Left colon (tissue), 2 donors: ENCODE measurements around the gene CEBPZ. TPM values are rescaled to one million over a fixed set of nuclear protein-coding genes. Genes with fewer than 3 reads are reported as not detected.
A peak's percentile ranks its signal among the peaks of the same experiment; 100 is the strongest.
"Not testable (repeated sequence)": the region's sequence is repeated elsewhere in the genome, so short reads cannot be mapped to it uniquely, and the experiment has no call there.

Experiments
- ATAC-seq: fragments of 200-7000 bp; cut with Tn5 transposase; one replicate; pipeline ENCODE4 v1.9.1; 2020; ENCODE audit warnings: mild to moderate bottlenecking, moderate library complexity
- DNase-seq, 2 donors: peaks; one replicate each; pipeline ENCODE4 v3.0.0-alpha.2; 2020
- intact Hi-C, 2 donors: fragments of 100-400 bp; cut with DNase I in 1 of 2; cut with micrococcal nuclease in 1 of 2; formaldehyde crosslinking; loops; one replicate each; pipeline versions ENCODE4 v1.11.2 to v1.14.0; 2022; cut with DNase I, micrococcal nuclease
- total RNA-seq, 2 donors: library from RNA; stranded (reverse); fragmentation: NEBNext Ultra II Directional; extraction: Animal tissue kit (Norgen Biotek cat#: 25700); gene quantifications; one replicate each; pipeline ENCODE4 v1.2.1, GENCODE V29; 2021
- donor health status: DM: no; HTN: no; CAD: no.
- donor health status: DM: yes; HTN: yes; CAD: no.

The CEBPZ gene
- total RNA-seq, 2 donors from 2014 or later = 36.9 to 40.0 TPM

DNA sequence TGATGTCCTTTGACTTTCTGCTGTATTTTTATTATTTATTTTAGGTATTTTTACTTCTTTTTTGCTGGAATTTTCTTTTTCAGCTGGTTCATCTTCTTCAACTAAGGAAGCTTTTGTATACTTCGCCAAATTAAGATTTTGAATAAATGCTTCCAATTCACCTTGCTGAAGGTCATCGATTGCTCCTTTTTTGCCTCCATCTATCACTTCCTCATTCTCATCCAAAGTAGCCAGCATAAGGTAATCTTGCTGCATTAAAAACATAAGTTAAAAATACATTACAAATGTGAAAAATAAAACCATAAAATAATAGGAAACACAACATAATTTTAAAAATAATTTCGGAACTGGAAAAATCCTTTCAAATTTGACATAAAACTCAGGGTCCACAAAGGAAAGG, 2.6 kb downstream of the CEBPZ start:
- intact Hi-C loops = no loop called here
- no peak for DNase-seq
- no peak for ATAC-seq

GRCh38 chr2:37226863-37227262, 4.5 kb downstream of the CEBPZ start:
- no peak for ATAC-seq
- intact Hi-C loops = no loop called here
- DNase-seq = no peak

- ATAC-seq, DNase-seq, intact Hi-C loops: not testable (repeated sequence)
These were observed 6.3 kb downstream of the CEBPZ start for GRCh38 chr2:37225129-37225528.

DNA sequence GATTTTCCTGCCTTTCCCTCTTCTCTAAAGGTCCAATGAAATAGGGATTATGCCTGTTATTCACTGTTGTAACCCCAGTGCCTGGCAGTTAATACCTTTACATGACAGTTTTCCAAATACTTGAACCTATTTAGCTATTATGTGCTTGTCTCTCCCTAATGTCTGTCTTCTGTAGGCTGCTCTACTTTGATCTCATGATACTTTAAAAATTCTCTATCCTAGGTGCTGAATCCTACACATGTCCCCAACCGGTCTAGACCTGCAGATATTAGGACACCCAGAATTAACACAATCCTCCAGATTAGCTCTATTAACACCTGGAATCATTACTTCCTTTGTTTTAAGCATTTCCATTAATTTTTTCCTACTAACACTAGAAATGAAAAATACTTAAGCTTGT, 7.3 kb downstream of the CEBPZ start:
- intact Hi-C loops = no loop called here
- DNase-seq (no peak), ATAC-seq (no peak)

DNA sequence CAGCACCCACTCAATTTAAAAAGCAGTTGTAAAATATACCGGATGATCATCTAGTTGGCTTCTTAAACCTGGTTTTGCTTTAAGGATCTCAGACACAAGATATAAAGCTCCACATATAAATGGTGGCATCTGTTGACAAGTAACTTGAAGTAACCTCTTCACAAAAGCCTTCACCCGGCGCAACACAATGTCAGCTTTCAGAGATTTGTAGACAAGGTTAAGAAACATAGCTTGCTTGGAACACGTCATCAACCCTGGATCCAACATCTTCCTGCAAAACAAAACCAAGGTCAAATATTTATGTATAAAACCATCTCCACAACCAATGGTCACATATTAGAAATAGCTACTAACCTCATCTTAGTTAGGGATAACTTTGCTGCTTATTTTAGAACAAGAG, 8.3 kb downstream of the CEBPZ start:
- intact Hi-C loops = no loop called here
- no peak for ATAC-seq
- no peak for DNase-seq

DNA sequence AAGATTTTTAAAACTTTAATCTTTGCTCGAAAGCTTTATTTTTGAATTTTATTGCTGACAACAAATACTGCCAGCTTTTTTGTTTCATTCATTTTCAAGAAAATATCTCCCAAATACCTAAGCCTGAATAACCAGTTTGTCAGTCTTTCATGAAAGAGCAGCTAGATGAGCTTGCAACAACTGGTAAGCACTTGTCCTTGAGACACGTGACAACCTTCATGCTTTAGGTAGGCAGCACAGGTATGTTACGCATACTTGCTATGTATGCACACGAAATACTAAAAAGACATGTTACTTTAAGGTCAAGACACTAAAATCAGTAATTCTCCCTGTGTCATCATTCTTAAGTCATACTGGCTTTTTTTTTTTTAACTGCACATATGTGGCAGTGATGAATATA, 12.3 kb downstream of the CEBPZ start:
- ATAC-seq (no peak), DNase-seq (no peak)

DNA sequence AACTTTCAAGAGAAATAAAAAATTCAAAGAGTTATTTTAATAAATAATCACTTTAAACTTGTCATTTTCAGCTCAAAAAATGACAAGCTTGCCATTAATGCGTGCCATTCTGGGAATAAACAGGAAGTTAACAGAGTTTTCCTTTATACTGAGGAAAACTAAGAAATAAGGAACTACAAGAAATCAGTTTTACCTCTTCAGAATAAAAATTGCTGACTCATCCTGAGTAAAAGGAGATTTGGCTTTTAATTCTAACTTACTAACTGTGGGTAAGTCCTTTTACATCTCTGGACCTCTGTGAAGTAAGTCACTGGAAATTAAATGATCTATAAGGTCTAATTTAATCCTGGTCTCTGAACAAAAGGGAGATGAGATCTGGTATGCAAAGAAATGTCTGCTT, 16.1 kb downstream of the CEBPZ start:
- DNase-seq = no peak
- ATAC-seq = no peak
- intact Hi-C loops = no loop called here

More for the DNA sequence above, 12.3 kb downstream of the CEBPZ start:
- intact Hi-C loops = no loop called here

- intact Hi-C loops = no loop called here
- DNase-seq (no peak), ATAC-seq (no peak)
These were observed 19.5 kb downstream of the CEBPZ start for GRCh38 chr2:37211939-37212338.

GRCh38 chr2:37211212-37211611, 20.2 kb downstream of the CEBPZ start:
- DNase-seq (no peak), ATAC-seq (no peak)
- intact Hi-C loops = no loop called here

GRCh38 chr2:37206760-37207159, 24.6 kb downstream of the CEBPZ start:
- intact Hi-C loops, ATAC-seq, DNase-seq: not testable (repeated sequence)

- DNase-seq (no peak), ATAC-seq (no peak)
- intact Hi-C loops = no loop called here
These were observed 25.6 kb downstream of the CEBPZ start for GRCh38 chr2:37205689-37206341.

- intact Hi-C loops, ATAC-seq, DNase-seq: not testable (repeated sequence)
These were observed 26.2 kb downstream of the CEBPZ start for GRCh38 chr2:37205071-37205661.

GRCh38 chr2:37203708-37204107, 27.7 kb downstream of the CEBPZ start:
- intact Hi-C loops = no loop called here
- ATAC-seq (no peak), DNase-seq (no peak)

GRCh38 chr2:37201766-37202165, 29.6 kb downstream of the CEBPZ start:
- DNase-seq = no peak
- ATAC-seq = no peak
- intact Hi-C loops = no loop called here

DNA sequence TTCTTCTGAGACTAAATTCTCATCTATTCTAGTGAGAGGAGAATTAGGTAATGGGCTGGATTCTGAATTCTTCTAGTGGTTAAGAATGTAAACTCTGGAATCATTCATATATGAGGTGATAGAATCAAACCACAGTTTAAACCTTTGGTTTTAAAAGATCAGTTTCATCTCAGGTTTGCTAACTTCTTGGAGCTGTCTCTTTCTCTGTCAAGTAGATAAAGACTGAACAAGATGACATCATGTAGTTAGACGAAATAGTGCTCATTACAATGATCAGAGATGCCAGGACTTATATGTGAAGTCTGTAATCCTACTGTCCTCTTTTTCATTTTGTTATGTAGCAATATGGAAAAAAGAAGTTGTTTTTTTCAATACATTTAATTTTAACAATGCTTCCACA, 30.2 kb downstream of the CEBPZ start:
- intact Hi-C loops = no loop called here
- ATAC-seq = no peak
- no peak for DNase-seq

DNA sequence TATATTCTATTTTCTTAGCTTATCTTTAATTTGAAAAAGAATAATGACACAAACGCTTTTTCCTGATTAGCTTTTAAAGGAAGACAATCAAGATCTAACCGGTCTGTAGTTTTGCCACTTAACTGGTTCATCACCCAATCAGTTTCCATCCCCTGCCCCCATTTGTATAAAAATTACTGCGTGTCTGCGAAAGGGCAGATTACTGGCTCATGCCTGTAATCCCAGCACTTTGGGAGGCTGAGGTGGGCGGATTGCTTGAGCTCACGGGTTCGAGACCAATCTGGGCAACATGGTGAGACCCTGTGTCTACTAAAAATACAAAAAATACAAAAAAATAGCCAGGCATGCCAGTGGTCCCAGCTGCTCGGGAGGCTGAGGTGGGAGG, 32.7 kb downstream of the CEBPZ start:
- ATAC-seq (no peak), DNase-seq (no peak)
- intact Hi-C loops = no loop called here

DNA sequence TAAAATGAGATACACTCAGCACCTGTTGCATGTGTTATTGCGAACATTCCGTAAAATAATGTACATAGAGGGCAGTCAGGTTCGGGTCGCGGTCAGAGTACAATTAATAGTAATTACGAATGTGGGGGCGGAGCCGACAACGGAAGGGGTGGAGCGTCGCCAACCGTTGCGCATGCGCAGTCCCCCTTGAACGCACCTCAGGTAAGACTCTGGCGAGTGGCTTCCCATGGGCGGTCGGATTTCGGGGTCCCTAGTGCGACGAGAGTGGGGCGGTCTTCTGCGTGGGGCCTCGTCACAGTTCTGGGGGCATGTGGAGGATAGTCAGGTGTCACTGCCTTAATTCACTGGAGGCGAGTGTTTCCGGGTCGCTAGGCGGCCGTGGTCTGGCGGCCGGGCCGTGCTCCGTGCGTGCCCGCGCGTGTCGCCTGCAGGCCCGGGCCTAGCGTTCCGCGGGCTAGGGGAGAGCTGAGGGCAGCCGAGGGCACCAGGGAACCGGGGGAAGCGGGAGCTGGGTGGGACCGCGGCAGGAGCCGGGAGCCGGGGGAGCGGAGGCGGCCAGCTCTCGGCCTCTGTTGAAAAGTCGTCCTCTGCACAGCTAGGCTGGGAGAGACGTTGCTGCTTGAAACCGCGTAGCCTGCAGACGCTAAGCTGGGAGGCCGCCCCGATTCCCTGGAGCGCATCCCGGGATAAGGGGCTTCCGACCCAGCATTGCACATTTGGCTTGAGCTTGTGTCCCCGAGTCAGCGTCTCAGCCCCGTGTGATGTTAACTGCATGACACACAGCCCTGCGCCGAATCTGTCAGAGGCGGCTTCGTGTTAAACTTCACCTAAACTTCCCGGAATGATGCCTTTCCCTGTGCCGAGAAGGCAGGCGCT, 34.8 kb downstream of the CEBPZ start, which contains the start of gene CEBPZOS:
CEBPZOS (plus strand) TSS at position 177 of the 876 bp plus-strand sequence. CDS start 3,209 bp downstream, outside the sequence.
- DNase-seq = peak; percentile 81 to 90
- ATAC-seq = peak; percentile 91
- intact Hi-C loops = no loop called here

- DNase-seq = peak in 1 of 2 donors; percentile 21
- intact Hi-C loops, ATAC-seq: not testable (repeated sequence)
These were observed 35.5 kb downstream of the CEBPZ start for GRCh38 chr2:37195862-37196319.

DNA sequence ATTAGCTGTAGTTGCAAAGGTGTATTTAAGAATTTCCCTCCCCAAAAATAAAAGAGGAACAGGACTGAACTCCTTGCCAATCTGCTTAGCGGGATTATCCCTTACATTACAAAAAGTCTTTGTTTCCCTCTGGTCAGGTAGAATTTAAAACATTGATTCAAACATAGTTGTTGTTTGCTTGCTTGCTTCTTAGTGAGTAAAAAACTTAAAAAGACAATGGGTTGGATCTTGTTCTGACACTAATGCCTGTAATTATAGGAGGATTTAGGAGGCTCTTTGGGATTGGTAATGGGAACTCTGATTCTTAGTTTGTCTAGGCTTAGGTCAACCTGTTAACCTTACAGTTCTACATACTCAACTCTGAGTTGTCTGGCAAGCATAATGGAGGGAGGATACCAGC, 38.8 kb downstream of the CEBPZ start:
- intact Hi-C loops = no loop called here
- no peak for ATAC-seq

GRCh38 chr2:37191747-37192146, 39.6 kb downstream of the CEBPZ start:
- DNase-seq = no peak
- ATAC-seq = no peak
- intact Hi-C loops = no loop called here

More for the DNA sequence above, 38.8 kb downstream of the CEBPZ start:
- no peak for DNase-seq
